ENCODE measurements around the gene BCO1.

The BCO1 gene

GRCh38 chr16:81276323-81276722 lies 37.8 kb downstream of the BCO1 start:
- no peak for DNase-seq

GRCh38 chr16:81277541-81278080 lies 39.1 kb downstream of the BCO1 start:
- no peak for DNase-seq

- DNase-seq, result no peak
Observed at GRCh38 chr16:81278526-81278925, 40.0 kb downstream of the BCO1 start.

GRCh38 chr16:81279392-81279791 lies 40.9 kb downstream of the BCO1 start:
- DNase-seq, result no peak

- no peak for DNase-seq
Observed at GRCh38 chr16:81280393-81280792, 41.9 kb downstream of the BCO1 start.

GRCh38 chr16:81283044-81283443 lies 44.6 kb downstream of the BCO1 start:
- DNase-seq, result no peak

- no peak for DNase-seq
Observed at GRCh38 chr16:81284995-81285600, 46.6 kb downstream of the BCO1 start.

GRCh38 chr16:81286190-81286589 lies 47.7 kb downstream of the BCO1 start:
- no peak for DNase-seq

- DNase-seq, result no peak
Observed at GRCh38 chr16:81291117-81291516, 52.6 kb downstream of the BCO1 start.

- no peak for DNase-seq
Observed at GRCh38 chr16:81292936-81293335, 54.4 kb downstream of the BCO1 start.

- no peak for DNase-seq
Observed at GRCh38 chr16:81293909-81294802, 55.7 kb downstream of the BCO1 start.

GRCh38 chr16:81296631-81297030 lies 58.1 kb downstream of the BCO1 start:
- DNase-seq, result no peak

- DNase-seq, result no peak
Observed at GRCh38 chr16:81307770-81308169, 69.3 kb downstream of the BCO1 start.

GRCh38 chr16:81310045-81310644 lies 71.7 kb downstream of the BCO1 start:
- no peak for DNase-seq

- DNase-seq, result no peak
Observed at GRCh38 chr16:81311762-81312161, 73.3 kb downstream of the BCO1 start.

GRCh38 chr16:81313701-81314602 lies 75.5 kb downstream of the BCO1 start:
- DNase-seq, result no peak

- peak; percentile 88 for DNase-seq
Observed at GRCh38 chr16:81314603-81315270, 76.2 kb downstream of the BCO1 start, which contains the start of gene GAN. Gene GAN (plus strand): TSS chr16:81314962. CDS start chr16:81315114, 152 bp downstream.

GRCh38 chr16:81315271-81316175 lies 77.0 kb downstream of the BCO1 start:
- DNase-seq, result no peak

- DNase-seq, result no peak
Observed at GRCh38 chr16:81316176-81316496, 77.6 kb downstream of the BCO1 start.

- no peak for DNase-seq
Observed at GRCh38 chr16:81318711-81319110, 80.2 kb downstream of the BCO1 start.
